ENCODE results near the gene ZNF672.
"Not testable (repeated sequence)": the region's sequence is repeated elsewhere in the genome, so short reads cannot be mapped to it uniquely, and the experiment has no call there.

Gene ZNF672

DNA sequence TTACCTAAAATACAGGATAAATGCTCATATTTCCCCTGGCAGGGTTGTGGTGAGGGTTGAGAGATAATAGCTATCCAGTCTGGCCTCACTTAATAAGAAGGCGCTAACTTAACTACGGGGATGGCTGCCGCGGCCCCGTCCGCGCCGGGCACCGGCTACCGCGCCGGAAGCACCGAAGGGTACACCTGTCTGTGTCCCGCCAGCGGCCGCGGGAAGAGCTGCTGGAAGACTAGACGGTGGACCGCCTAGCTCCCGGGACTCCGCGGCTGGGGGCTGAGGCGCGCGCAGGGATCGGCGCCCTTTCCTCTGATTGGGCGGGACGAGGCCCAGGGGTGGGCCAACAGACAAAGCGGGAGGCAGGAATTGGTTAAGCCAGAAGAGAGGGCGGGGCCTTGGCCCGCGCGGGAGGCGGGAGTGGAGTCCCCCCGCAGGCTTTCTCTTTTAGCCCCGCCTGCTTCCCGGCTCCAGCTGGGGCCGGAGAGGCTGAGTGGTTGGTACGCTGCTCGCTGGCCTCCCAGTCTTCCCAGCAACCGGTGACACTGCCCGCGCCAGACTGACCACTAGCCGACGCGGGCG is at the start of gene ZNF672:
Gene ZNF672, plus strand, starts transcription at position 444 of the 576 bp plus-strand sequence. CDS start 9,051 bp downstream, outside the sequence.
- peak; percentile 99 for DNase-seq

DNA sequence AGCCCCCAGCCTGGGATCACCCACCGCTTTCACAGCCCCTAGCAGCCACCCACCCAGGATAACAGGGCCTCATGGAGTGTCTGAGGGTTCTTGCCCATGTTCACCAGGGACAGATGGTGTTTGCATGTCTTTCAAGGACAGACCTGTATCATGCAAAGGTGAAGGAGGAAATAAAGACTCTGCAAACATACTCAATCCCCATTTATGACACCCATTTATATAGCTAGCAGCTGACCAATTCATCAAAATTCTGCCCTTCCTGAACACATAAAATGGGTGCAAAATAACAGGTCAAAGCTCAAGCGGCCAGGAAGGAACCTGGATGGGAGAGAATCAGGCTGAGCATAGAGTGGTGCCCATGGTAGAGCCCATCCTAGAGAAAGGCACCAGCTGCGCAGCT is 49.7 kb upstream of the ZNF672 start:
- no peak for DNase-seq

GRCh38 chr1:248789337-248789736 is 48.7 kb upstream of the ZNF672 start:
- not testable (repeated sequence) for DNase-seq

GRCh38 chr1:248790456-248790855 is 47.6 kb upstream of the ZNF672 start:
- DNase-seq, result no peak

GRCh38 chr1:248791010-248791409 is 47.0 kb upstream of the ZNF672 start:
- DNase-seq, result no peak

GRCh38 chr1:248792342-248792741 is 45.7 kb upstream of the ZNF672 start:
- DNase-seq, result no peak

- DNase-seq, result no peak
These were observed 44.4 kb upstream of the ZNF672 start for GRCh38 chr1:248793592-248793991.

- DNase-seq, result not testable (repeated sequence)
These were observed 43.4 kb upstream of the ZNF672 start for GRCh38 chr1:248794663-248795062.

DNA sequence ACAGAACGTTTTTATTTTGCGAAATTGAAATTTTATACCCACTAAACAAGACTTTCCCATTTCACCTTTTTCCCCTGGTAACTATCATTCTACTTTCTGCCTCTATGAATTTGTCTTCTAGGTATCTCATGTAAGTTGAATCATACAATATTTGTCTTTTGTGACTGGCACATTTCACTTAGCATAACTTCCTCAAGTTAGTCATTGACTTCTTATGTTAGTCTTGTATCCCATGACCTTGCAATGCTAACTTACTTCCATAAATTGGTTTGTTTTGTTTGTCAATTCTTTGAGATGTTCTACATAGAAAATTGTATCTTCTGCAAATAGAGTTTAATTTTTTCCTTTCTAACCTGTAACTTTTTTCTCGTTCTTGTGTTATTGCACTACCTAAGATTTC is 39.2 kb upstream of the ZNF672 start:
- DNase-seq, result no peak

GRCh38 chr1:248800459-248800858 is 37.6 kb upstream of the ZNF672 start:
- no peak for DNase-seq

- DNase-seq, result no peak
These were observed 35.6 kb upstream of the ZNF672 start for GRCh38 chr1:248802454-248802853.

GRCh38 chr1:248803501-248803900 is 34.5 kb upstream of the ZNF672 start:
- DNase-seq, result not testable (repeated sequence)

GRCh38 chr1:248804771-248805681 is 33.0 kb upstream of the ZNF672 start:
- no peak for DNase-seq

GRCh38 chr1:248805876-248806275 is 32.1 kb upstream of the ZNF672 start:
- DNase-seq, result no peak

DNA sequence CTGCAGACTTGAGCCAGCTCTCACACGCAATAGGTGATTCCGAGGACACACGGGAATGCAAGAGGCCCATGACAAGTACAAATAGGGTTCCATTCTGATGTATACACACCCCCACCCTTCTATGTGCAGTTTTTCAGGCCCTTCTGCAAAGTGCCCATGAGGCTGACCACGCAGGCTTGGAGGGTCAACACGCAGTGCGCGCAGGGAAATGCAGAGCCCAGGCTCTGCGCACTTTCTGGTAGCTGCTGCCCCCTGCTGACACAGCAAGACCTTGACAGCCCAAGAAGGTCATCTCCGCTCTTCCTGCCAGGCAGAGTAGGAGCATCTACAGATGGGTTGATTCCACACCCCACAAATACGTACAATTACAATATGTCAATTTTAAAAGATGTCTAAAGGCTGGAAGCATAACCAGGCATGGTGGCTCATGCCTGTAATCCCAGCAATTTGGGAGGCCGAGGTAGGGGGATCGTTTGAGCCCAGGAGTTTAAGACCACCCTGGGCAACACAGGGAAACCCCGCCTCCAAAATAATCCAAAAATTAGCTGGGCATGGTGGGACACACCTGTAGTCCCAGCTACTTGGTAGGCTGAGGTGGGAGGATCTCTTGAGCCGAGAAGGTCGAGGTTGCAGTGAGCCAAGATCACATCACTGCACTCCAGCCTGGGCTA is 30.8 kb upstream of the ZNF672 start:
- peak; percentile 40 for DNase-seq

- no peak for DNase-seq
These were observed 29.1 kb upstream of the ZNF672 start for GRCh38 chr1:248808876-248809275.

- no peak for DNase-seq
These were observed 27.9 kb upstream of the ZNF672 start for GRCh38 chr1:248810000-248810726.

DNA sequence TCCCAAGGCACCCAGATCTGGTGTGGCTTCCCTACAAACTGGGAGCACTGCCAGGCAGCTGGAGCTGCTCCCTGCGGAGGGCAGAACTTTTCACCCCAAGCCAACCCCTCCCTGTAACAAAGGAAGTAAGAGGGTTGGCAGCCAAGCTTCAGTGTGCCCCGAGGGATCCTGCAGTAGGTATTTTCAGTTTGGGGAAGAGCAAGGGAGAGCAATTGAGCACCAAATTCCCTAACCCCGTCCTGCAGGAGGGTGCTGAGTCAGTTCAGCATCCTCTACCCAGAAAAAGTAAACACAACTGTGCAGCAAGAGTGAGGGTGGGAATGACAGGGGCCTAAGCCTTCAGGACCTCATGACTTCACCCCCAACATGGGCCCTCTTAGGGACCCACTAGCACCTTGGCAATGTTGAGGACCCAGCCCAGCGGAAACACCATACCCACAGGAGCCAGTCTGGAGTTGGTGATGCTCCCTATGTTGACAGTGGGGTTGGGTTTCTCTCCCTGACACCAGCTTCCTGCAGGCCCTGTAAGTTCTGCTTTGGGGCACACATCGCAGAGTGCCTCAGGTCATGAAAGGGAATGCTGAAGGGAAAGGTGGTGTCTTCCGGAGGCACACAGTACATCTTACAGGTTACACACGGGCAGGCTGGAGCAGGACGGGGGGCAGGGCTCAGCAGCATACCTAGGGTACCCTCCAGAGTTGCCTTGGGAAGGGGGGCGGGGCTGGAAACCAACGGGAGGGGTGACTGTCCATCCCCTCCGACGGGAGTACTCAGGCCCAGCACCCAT is 27.1 kb upstream of the ZNF672 start:
- no peak for DNase-seq

GRCh38 chr1:248811514-248812490 is 26.2 kb upstream of the ZNF672 start:
- no peak for DNase-seq

DNA sequence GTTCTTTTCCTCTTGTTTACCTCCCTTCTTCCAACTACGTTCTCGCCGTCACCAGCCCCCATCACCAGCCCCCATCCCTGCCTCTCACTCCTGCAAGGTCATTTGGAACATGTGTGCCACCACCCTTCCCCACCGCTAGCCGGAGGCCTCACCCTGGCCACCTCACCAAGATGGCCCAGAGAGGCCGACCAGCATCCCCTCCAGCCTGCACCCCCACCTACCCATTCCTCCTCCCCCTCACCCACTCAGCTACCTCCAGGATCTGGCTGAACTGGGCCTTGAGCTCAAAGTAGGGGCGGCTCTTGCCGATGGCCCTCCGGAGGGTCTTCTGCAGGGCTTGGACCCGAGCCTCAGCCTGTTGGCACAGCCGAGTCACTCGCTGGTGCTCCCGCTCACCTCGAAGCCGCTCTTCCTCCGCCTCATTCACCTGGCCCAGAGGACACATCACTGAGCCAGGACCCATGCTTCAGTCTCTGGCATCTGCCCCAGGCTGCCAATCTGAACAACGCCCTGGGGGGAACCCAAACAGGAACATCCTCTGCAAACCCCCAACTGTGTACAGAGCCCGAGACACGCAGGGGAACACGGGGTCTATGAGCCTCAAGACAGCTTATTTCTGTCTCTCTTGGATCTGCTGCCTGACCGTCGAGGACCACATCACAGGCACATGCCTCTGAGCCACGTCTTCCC is 25.1 kb upstream of the ZNF672 start:
- DNase-seq, result no peak
